Activated CD4-positive, alpha-beta memory T cell treated with anti-CD3 and anti-CD28 coated beads, Interleukin-2, amount 10 ng/mL, durations not matched to agents 7 days and 5 days (primary cell): Measurements from ENCODE around the gene GID4. TPM values are rescaled to one million over a fixed set of nuclear protein-coding genes. Genes with fewer than 3 reads are reported as not detected.

ENCODE experiments used
- CTCF ChIA-PET: fragments of 350-600 bp; sonication (Branson Sonifier 250); formaldehyde crosslinking; loops from one replicate; lab custom pipeline; 2021; ENCODE audit warnings: antibody characterized with exemption, inconsistent platforms; lab: Charles Lee
- POLR2A ChIA-PET: fragments of 350-600 bp; sonication (Branson Sonifier 250); formaldehyde crosslinking; loops from one replicate; lab custom pipeline; 2021; ENCODE audit warnings: antibody characterized with exemption; lab: Charles Lee
- DNase-seq: peaks from one replicate; pipeline ENCODE4 v3.0.0-alpha.2; 2020
- H3K27ac Mint-ChIP-seq: one replicate; pipeline ENCODE4 v1.8.0; 2021; ENCODE audit warnings: mild to moderate bottlenecking, mixed read lengths
- H3K27me3 Mint-ChIP-seq: one replicate; pipeline ENCODE4 v1.8.0; 2021; ENCODE audit warnings: mixed read lengths
- H3K36me3 Mint-ChIP-seq: one replicate; pipeline ENCODE4 v1.8.0; 2021; ENCODE audit warnings: low read depth, mixed read lengths
- H3K4me1 Mint-ChIP-seq: one replicate; pipeline ENCODE4 v1.8.0; 2021; ENCODE audit warnings: mixed read lengths
- H3K4me3 Mint-ChIP-seq: one replicate; pipeline ENCODE4 v1.8.0; 2021; ENCODE audit warnings: mild to moderate bottlenecking, mixed read lengths
- H3K9me3 Mint-ChIP-seq: one replicate; pipeline ENCODE4 v1.8.0; 2021; ENCODE audit warnings: mixed read lengths
- total RNA-seq, 2 experiments: library from RNA; stranded (reverse); gene quantifications; one replicate each; pipeline ENCODE4 v1.2.3, GENCODE V29; 2021

The GID4 gene
- total RNA-seq, 2 experiments from 2014 or later, result 9.3 to 10.2 TPM

DNA sequence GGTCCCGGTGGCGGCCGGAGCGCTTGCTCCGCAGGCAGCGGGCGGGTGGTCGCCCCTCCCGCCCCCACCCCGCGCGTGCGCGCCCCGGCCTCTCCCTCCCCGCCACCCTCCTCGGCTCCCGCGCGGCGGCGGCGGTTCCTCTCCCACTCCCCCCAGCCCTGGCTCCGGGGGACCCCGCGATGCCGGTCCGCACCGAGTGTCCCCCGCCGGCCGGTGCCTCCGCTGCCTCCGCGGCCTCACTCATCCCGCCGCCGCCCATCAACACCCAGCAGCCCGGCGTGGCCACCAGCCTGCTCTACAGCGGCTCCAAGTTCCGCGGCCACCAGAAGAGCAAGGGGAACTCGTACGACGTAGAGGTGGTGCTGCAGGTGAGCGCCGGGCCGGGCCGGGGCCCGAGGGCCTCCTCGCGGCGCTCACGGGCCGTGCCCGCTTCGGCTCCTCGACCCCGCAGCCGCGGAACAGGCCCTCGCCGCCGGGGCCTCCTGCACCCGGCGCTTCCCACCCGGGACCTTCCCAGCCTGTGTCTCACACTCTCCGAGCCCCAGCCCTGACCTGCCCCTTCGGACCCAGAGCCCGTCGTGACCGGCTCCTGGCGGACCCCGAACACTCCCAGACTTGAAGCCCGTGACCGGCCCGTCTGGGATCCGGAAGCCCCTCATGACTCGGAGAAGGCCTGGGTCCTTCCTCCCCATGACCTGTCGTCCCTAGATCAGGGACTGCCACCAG, 490 bp downstream of the GID4 start:
- Mint-ChIP-seq H3K9me3 (no peaks in the 10 kb centered on the region), H3K27ac (peak overlapping the region; percentile 85), H3K4me1 (peaks cover 47% of the 10 kb centered on the region), H3K36me3 (peaks cover 12% of the 10 kb centered on the region), H3K27me3 (no peaks in the 10 kb centered on the region), H3K4me3 (peak overlapping the region; percentile 95)
- DNase-seq, result no peak
- POLR2A ChIA-PET, result interaction anchor here (1.7 kb wide), 1 partner anchor 204 kb away, joined by 7 read pairs; the partner anchor contains the start of gene SREBF1
- CTCF ChIA-PET, result no interaction called here

DNA sequence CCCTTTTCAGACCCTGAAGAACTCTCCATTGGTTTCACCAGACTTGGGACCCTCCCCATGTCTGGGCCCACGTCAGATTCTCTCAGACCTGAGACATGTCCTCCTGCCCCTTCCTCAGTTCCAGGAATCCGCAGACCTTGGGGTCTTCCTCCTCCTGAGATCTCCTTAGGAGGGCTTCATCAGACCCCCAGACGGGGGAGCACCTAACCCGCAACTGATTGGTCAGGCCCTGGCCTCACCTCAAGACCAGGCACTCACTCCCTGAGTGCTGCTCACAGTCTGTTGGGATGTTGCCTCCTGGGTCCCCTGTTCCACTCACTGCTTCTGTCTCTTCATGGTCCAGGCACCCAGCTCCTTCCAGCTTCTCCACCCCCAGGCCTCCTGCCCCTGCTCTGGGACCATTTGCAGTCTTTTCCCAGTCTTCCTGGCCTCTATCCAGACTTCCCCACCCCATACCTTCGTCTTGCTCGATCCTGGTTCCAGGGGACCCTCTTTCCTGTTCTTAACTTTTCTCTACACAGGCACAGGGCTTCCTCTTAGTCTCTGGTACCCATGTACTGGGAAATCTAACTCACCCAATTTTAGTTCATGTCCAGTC, 1.2 kb downstream of the GID4 start:
- CTCF ChIA-PET, result no interaction called here
- H3K4me3 Mint-ChIP-seq, result peak overlapping the region; percentile 83
- peaks cover 47% of the 10 kb centered on the region for H3K4me1 Mint-ChIP-seq
- peak overlapping the region; percentile 70 for H3K27ac Mint-ChIP-seq
- H3K36me3 Mint-ChIP-seq, result peaks cover 12% of the 10 kb centered on the region
- H3K27me3 Mint-ChIP-seq, result no peaks in the 10 kb centered on the region
- H3K9me3 Mint-ChIP-seq, result no peaks in the 10 kb centered on the region
- POLR2A ChIA-PET, result no interaction called here
- no peak for DNase-seq

DNA sequence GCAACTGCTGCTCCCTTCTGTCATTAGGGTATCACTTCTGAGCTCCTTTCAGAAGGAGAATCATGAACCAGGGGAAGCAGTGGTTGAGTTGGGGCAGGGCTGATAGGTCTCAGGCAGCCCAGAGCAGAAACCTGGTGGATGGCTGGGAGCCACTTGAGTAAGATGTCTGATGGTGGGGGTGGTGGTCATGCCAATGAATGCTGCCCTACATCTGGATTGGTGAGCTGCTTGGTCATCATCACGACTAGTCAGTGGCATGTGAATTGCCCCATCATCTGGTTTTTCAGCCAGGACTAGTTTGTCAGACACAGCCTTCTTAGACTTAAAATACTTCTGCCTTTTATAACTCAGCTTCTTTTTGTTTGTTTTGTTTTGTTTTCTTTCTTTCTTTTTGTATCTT, 2.6 kb downstream of the GID4 start:
- Mint-ChIP-seq H3K27ac (no peak overlapping the region), H3K36me3 (peaks cover 12% of the 10 kb centered on the region), H3K27me3 (no peaks in the 10 kb centered on the region), H3K9me3 (no peaks in the 10 kb centered on the region), H3K4me3 (peak overlapping the region; percentile 83), H3K4me1 (peaks cover 40% of the 10 kb centered on the region)
- ChIA-PET CTCF (interaction anchor here (1.2 kb wide), 1 partner anchor 9 kb away, joined by 3 read pairs; no protein-coding TSS in a partner anchor), POLR2A (no interaction called here)
- no peak for DNase-seq

DNA sequence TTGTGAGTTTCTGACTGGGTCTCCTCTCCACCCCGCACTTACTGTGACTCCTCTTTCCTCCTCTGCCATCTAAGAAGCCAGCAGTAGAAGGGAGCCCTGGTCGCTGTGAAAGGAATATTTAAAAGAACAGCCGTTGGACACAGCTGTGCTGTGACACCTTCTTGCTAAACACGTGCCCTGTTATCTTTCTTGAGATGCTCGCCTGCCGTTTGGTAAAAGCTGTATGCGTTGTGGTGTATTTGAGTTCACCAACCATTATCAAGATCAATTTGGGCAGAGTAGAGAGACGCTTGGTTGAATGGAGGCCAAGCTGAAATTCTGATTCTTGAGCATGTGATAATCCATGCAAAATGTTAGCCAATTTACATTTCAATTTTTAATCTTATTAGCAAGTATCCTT, 3.8 kb downstream of the GID4 start:
- H3K27me3 Mint-ChIP-seq, result no peaks in the 10 kb centered on the region
- no peak overlapping the region for H3K4me3 Mint-ChIP-seq
- peaks cover 12% of the 10 kb centered on the region for H3K36me3 Mint-ChIP-seq
- ChIA-PET POLR2A (no interaction called here), CTCF (interaction anchor here (0.6 kb wide), 1 partner anchor 29 kb away, joined by 3 read pairs; no protein-coding TSS in a partner anchor)
- H3K4me1 Mint-ChIP-seq, result peaks cover 30% of the 10 kb centered on the region
- DNase-seq, result no peak
- H3K27ac Mint-ChIP-seq, result no peak overlapping the region
- H3K9me3 Mint-ChIP-seq, result no peaks in the 10 kb centered on the region

DNA sequence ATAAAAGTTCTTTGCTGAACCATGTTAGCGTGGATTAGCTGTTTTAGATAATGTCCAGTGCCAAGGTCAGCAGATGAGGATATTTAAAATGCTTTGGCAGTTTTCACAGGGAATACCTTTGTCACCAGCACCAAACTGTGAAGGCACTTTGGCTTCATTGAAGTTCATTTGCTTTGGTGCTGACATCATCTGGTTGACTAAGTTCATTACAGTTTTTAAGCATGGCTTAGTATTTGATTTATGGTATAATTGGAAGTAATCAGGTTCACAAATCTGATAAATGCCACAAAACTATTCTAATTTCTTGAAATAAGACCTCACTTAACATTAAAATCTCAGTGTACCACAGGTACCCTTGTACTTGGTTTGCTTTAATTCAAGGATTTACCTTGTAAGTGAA, 4.3 kb downstream of the GID4 start:
- H3K4me1 Mint-ChIP-seq, result peaks cover 25% of the 10 kb centered on the region
- no peaks in the 10 kb centered on the region for H3K9me3 Mint-ChIP-seq
- no peak overlapping the region for H3K4me3 Mint-ChIP-seq
- no peaks in the 10 kb centered on the region for H3K27me3 Mint-ChIP-seq
- DNase-seq, result no peak
- peaks cover 12% of the 10 kb centered on the region for H3K36me3 Mint-ChIP-seq
- H3K27ac Mint-ChIP-seq, result no peak overlapping the region
- ChIA-PET POLR2A (no interaction called here), CTCF (no interaction called here)

DNA sequence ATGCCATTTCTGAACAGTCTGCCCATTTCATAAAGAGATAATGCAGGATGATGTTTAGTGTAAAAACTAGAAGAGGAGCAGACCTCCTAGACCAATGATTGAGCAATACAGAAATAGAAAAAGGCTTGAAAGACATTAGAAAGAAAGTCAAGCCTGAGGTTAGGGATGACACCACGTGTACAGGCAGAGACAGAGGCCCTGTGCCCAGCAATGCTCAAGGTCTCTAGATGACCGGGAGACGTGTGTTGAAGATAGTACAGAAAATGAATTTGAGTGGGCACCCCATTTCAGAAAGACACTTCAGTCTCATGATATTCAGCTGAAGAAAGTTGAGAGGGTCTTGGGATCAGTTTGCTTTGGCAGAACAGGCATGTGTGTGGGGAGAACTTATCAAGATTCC, 5.4 kb downstream of the GID4 start:
- no peak for DNase-seq
- no peak overlapping the region for H3K27ac Mint-ChIP-seq
- POLR2A ChIA-PET, result no interaction called here
- H3K4me3 Mint-ChIP-seq, result no peak overlapping the region
- peaks cover 21% of the 10 kb centered on the region for H3K4me1 Mint-ChIP-seq
- H3K36me3 Mint-ChIP-seq, result peaks cover 7% of the 10 kb centered on the region
- H3K9me3 Mint-ChIP-seq, result no peaks in the 10 kb centered on the region
- CTCF ChIA-PET, result no interaction called here
- H3K27me3 Mint-ChIP-seq, result no peaks in the 10 kb centered on the region

DNA sequence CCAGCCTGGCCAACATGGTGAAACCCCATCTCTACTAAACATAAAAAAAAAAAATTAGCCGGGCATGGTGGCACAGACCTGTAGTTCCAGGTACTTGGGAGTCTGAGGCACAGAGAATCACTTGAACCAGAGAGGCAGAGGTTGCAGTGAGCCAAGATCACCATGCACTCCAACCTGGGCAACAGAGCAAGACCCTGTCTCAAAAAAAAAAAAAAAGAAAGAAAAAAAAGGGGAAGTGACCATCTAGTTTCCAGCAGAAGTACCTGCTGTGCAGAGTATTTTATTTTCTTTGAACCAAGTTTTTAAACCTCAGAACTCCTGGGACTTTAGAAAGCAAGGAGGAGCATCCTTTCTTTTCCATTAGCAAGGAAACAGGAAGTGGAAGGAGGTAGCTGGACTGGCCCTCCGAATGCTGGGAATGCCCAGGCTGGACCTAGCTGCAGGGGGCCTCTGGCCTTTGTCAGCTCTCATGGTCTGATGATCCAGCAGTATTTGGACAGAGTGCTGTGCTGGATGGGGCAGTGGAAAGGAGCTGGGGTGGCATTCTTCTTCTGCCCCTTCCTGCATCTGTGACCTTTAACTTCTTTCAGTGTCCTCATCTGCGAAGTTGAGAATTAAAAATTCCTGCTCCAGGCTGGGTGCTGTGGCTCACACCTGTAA, 6.6 kb downstream of the GID4 start:
- Mint-ChIP-seq H3K36me3 (peaks cover under 1% of the 10 kb centered on the region), H3K27me3 (no peaks in the 10 kb centered on the region), H3K27ac (no peak overlapping the region), H3K4me1 (peaks cover 13% of the 10 kb centered on the region), H3K4me3 (no peak overlapping the region), H3K9me3 (no peaks in the 10 kb centered on the region)
- ChIA-PET POLR2A (no interaction called here), CTCF (no interaction called here)
- no peak for DNase-seq

DNA sequence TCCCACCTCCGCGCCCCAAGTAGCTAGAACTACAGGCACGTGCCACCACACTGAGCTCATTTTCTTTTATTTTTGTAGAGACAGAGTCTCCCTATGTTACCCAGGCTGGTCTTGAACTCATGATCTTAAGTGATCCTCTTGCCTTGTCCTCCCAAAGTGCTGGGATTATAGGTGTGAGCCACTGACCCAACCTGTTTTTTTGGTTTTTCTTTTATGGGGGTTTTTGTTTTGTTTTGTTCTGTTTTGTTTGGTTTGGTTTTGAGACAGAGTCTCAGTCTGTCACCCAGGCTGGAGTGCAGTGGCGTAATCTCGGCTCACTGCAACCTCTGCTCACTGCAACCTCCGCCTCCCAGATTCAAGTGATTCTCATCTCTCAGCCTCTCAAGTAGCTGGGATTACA, 16.4 kb downstream of the GID4 start:
- ChIA-PET CTCF (no interaction called here), POLR2A (no interaction called here)
- DNase-seq, result no peak
- Mint-ChIP-seq H3K9me3 (no peaks in the 10 kb centered on the region), H3K27me3 (no peaks in the 10 kb centered on the region), H3K36me3 (peaks cover 28% of the 10 kb centered on the region), H3K4me1 (peaks cover 6% of the 10 kb centered on the region), H3K4me3 (no peak overlapping the region), H3K27ac (no peak overlapping the region)

DNA sequence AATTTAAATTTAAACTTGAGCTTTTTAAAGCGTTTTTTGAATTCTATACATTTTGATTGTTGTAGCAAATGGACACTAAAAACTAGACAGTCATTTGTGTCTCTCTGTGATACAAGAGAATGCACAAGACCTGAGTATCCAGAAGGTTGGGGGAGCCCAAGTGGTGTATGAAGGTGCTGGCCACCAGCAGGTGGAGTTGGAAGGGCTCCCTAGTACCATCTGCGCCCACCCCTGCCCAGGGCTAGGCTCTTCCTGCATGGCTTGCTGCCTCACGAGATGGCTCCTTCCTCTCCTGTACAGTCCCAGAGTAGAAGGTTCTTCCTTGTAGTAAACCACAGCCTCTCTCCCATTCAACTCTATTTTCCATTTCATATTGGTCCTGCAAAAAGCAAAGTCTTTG, 17.0 kb downstream of the GID4 start:
- POLR2A ChIA-PET, result no interaction called here
- H3K36me3 Mint-ChIP-seq, result peaks cover 28% of the 10 kb centered on the region

DNA sequence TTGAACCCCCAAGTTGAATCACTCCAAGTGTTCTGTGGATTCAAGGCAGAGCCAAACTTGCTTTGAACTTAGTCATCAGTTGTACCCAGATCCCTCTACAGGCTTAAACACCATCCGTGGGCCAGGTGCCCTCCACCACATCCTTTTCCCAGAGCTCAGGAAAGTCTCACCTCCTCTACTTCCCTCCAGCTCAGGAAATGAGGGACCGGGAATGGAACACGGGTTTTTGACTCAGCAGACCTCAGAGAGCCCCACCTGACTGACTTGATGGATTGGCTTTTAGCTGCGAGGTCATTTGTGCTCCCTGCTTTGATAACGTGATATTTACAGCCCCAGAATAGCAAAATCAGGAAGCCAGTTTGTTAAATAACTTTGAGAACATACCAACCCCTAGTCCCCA, 20.1 kb downstream of the GID4 start:
- Mint-ChIP-seq H3K36me3 (peaks cover 25% of the 10 kb centered on the region), H3K27ac (no peak overlapping the region), H3K27me3 (no peaks in the 10 kb centered on the region), H3K4me3 (no peak overlapping the region), H3K4me1 (peaks cover 11% of the 10 kb centered on the region), H3K9me3 (no peaks in the 10 kb centered on the region)
- CTCF ChIA-PET, result interaction anchor here (1.4 kb wide), 1 partner anchor 24 kb away, joined by 3 read pairs; no protein-coding TSS in a partner anchor
- DNase-seq, result no peak
- POLR2A ChIA-PET, result interaction anchor here (1.4 kb wide), 1 partner anchor 9 kb away, joined by 3 read pairs; no protein-coding TSS in a partner anchor

More for the DNA sequence above, 17.0 kb downstream of the GID4 start:
- CTCF ChIA-PET, result interaction anchor here (0.5 kb wide), 1 partner anchor 24 kb away, joined by 3 read pairs; no protein-coding TSS in a partner anchor
- Mint-ChIP-seq H3K9me3 (no peaks in the 10 kb centered on the region), H3K4me1 (peaks cover 8% of the 10 kb centered on the region), H3K4me3 (no peak overlapping the region), H3K27me3 (no peaks in the 10 kb centered on the region), H3K27ac (no peak overlapping the region)
- no peak for DNase-seq

DNA sequence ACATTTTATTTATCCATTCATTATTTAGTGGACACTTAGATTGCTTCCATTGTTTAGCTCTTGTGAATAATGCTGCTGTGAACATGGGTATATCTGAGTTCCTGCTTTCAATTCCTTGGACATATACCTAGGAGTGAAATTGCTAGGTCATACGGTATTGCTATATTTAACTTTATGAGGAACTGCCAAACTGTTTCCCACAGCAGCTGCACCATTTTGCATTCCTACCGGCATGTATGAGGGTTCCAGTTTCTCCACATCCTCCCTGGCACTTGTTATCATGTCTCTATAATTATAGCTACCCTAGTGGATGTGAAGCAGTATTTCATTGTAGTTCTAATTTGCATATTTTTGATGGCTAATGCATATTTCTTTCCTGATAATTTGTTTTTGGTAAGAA, 24.8 kb downstream of the GID4 start:
- Mint-ChIP-seq H3K9me3 (no peaks in the 10 kb centered on the region), H3K4me3 (no peak overlapping the region), H3K27me3 (no peaks in the 10 kb centered on the region), H3K36me3 (peaks cover 12% of the 10 kb centered on the region), H3K27ac (no peak overlapping the region), H3K4me1 (peaks cover 10% of the 10 kb centered on the region)
- ChIA-PET POLR2A (no interaction called here), CTCF (no interaction called here)
- no peak for DNase-seq

DNA sequence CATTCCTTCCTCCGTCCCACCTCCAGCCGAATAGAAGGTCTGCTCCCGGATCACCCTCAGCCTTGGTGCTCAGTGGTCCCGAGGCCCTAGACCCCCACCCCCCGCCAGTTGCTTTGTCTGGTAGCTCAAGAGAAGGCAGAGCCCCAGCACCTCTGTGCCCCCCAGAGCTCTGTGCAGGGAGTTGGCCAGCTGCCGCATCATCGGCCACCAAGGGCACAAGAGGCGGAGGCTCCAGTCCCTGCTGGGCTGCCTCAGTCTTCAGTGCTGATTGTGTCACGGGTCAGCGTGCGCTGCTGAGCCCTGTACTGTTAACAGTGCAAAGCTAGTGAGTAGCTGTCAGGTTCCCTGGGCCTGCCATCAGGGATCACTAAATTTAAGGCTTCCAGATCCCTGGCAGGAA, 26.3 kb downstream of the GID4 start:
- CTCF ChIA-PET, result no interaction called here
- no peak for DNase-seq

DNA sequence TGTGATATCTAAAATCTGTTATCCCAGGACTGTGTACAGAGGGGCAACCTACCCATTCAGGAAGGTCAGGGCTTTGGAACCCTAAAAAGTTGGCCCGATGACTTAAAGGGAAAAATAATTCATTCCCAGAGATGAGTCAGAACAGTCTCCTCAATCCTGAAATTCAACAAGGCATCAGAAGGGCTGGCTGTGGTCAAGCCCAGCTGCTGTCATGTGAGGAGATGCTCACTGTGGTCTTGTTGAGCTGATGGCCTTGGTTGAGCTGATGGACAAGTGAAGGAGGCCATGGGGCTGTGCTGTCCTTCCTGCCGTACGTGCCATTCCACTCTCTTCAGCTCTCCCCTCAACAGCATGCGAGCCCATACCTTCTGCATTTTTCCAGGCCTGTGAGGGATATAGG, 27.7 kb downstream of the GID4 start:
- Mint-ChIP-seq H3K36me3 (peaks cover 6% of the 10 kb centered on the region), H3K4me1 (peaks cover 8% of the 10 kb centered on the region), H3K27me3 (peaks cover 7% of the 10 kb centered on the region), H3K9me3 (no peaks in the 10 kb centered on the region), H3K4me3 (no peak overlapping the region), H3K27ac (no peak overlapping the region)
- POLR2A ChIA-PET, result no interaction called here
- CTCF ChIA-PET, result no interaction called here
- DNase-seq, result no peak

More for the DNA sequence above, 26.3 kb downstream of the GID4 start:
- H3K9me3 Mint-ChIP-seq, result no peaks in the 10 kb centered on the region
- no peaks in the 10 kb centered on the region for H3K27me3 Mint-ChIP-seq
- peaks cover 6% of the 10 kb centered on the region for H3K36me3 Mint-ChIP-seq
- POLR2A ChIA-PET, result no interaction called here
- no peak overlapping the region for H3K4me3 Mint-ChIP-seq
- H3K27ac Mint-ChIP-seq, result no peak overlapping the region
- H3K4me1 Mint-ChIP-seq, result peaks cover 7% of the 10 kb centered on the region
